Upper lobe of left lung (tissue), 4 donors: ENCODE results near the gene GABRA5.

ENCODE experiments used
- CTCF ChIP-seq, 6 experiments: fragments of 450-650 bp in 4 of 6; fragments of 200-600 bp in 2 of 6; sonication (generic) in 2 of 6; IDR thresholded peaks; one replicate each; pipeline ENCODE4 v1.5.1; 2016 to 2019; ENCODE audit warnings: antibody characterized with exemption in 6 of 6
- POLR2A ChIP-seq, 4 donors: fragments of 450-650 bp; IDR thresholded peaks; one replicate each; pipeline ENCODE4 v1.5.1; 2016 to 2017; ENCODE audit warnings: antibody characterized with exemption in 4 of 4, mild to moderate bottlenecking in 2 of 4
- POLR2AphosphoS5 ChIP-seq, 2 donors: sonication (generic); formaldehyde crosslinking; IDR thresholded peaks; one replicate each; pipeline ENCODE4 v1.5.1; 2017; ENCODE audit warnings: antibody characterized with exemption in 2 of 2

- TF ChIP-seq POLR2AphosphoS5 (IDR thresholded peaks at IDR 0.05): no peak
- no peak for TF ChIP-seq CTCF (IDR thresholded peaks at IDR 0.05)
- TF ChIP-seq POLR2A (IDR thresholded peaks at IDR 0.05): no peak
Measured at GRCh38 chr15:26981492-26981891, 114.6 kb downstream of the GABRA5 start.
